Stimulated activated CD8-positive, alpha-beta memory T cell treated with anti-CD3 and anti-CD28 coated beads, Interleukin-15, amount 100 ng/mL, for 48 hours (primary cell): ENCODE data around the gene SLC2A3.
A peak's percentile ranks its signal among the peaks of the same experiment; 100 is the strongest.
"Not testable (repeated sequence)": the region's sequence is repeated elsewhere in the genome, so short reads cannot be mapped to it uniquely, and the experiment has no call there.

Experiments used
- DNase-seq, 2 donors: peaks; one replicate each; pipeline ENCODE4 v3.0.0-alpha.2; 2020; ENCODE audit warnings: low read depth in 2 of 2

The SLC2A3 gene

GRCh38 chr12:7916936-7917335 is 19.1 kb downstream of the SLC2A3 start:
- DNase-seq, result no peak

- DNase-seq, result peak; percentile 32 to 44
Measured at GRCh38 chr12:7915661-7916403, 20.2 kb downstream of the SLC2A3 start.

GRCh38 chr12:7910106-7910505 is 25.9 kb downstream of the SLC2A3 start:
- not testable (repeated sequence) for DNase-seq

GRCh38 chr12:7907009-7907408 is 29.0 kb downstream of the SLC2A3 start:
- DNase-seq, result peak in 1 of 2 donors; percentile 21

GRCh38 chr12:7906303-7906702 is 29.7 kb downstream of the SLC2A3 start:
- not testable (repeated sequence) for DNase-seq

GRCh38 chr12:7905600-7906125 is 30.3 kb downstream of the SLC2A3 start:
- not testable (repeated sequence) for DNase-seq

GRCh38 chr12:7905071-7905470 is 30.9 kb downstream of the SLC2A3 start:
- DNase-seq, result no peak

- not testable (repeated sequence) for DNase-seq
Measured at GRCh38 chr12:7902416-7902815, 33.6 kb downstream of the SLC2A3 start.

GRCh38 chr12:7899755-7900154 is 36.2 kb downstream of the SLC2A3 start:
- DNase-seq, result no peak

- DNase-seq, result not testable (repeated sequence)
Measured at GRCh38 chr12:7896726-7897125, 39.3 kb downstream of the SLC2A3 start.

GRCh38 chr12:7892186-7892980 is 43.6 kb downstream of the SLC2A3 start:
- DNase-seq, result no peak

GRCh38 chr12:7884689-7885088 is 51.3 kb downstream of the SLC2A3 start:
- no peak for DNase-seq

GRCh38 chr12:7881736-7882120 is 54.3 kb downstream of the SLC2A3 start:
- not testable (repeated sequence) for DNase-seq

- DNase-seq, result not testable (repeated sequence)
Measured at GRCh38 chr12:7880952-7881735, 54.8 kb downstream of the SLC2A3 start.

GRCh38 chr12:7879246-7879645 is 56.7 kb downstream of the SLC2A3 start:
- DNase-seq, result no peak

GRCh38 chr12:7877420-7877819 is 58.6 kb downstream of the SLC2A3 start:
- DNase-seq, result no peak

- no peak for DNase-seq
Measured at GRCh38 chr12:7872566-7873319, 63.2 kb downstream of the SLC2A3 start, which contains the start of gene SLC2A14. Gene SLC2A14 (minus strand): TSS chr12:7872915. CDS start chr12:7869880, 3,035 bp downstream.

GRCh38 chr12:7870335-7870734 is 65.7 kb downstream of the SLC2A3 start:
- DNase-seq, result no peak
